GM23248 (cell line): ENCODE data around the gene MAPK4.

ENCODE experiments used
- EZH2 ChIP-seq: fragments of 200-600 bp; sonication (generic); IDR thresholded peaks from 2 replicates; pipeline ENCODE4 v1.6.1; 2018; ENCODE audit warnings: antibody characterized with exemption, mild to moderate bottlenecking; ENCODE audit not compliant: insufficient read depth, poor library complexity, severe bottlenecking
- EZH2phosphoT487 ChIP-seq: fragments of 200-600 bp; sonication (generic); IDR thresholded peaks from 2 replicates; pipeline ENCODE4 v1.6.1; 2018; ENCODE audit warnings: antibody characterized with exemption, moderate library complexity, mild to moderate bottlenecking, low read depth; ENCODE audit not compliant: insufficient read depth

DNA sequence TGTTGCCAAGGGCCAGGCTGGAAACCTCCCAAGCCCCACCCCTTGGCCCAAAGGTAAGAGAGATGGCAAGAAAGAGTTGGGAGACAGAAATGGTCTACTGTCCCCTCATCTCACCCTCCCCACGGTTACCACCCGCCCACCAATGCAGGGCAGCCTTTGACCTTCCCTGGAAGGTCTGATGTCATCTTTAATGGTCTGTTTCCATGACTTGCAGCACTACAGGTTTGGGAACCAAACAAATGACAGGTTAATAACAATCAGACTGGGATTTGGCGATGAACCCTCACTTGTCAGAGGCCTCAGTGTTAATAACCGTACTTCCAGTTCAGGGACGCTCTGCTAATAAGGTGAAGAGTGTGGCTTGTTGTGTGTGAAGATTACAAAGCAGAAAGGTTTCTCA lies 189.5 kb downstream of the MAPK4 start:
- TF ChIP-seq EZH2: no peak
- no peak for TF ChIP-seq EZH2phosphoT487
